A549 (cell line): ENCODE measurements around the gene RNF43. TPM values are rescaled to one million over a fixed set of nuclear protein-coding genes. Genes with fewer than 3 reads are reported as not detected.

Source experiments
- ATAC-seq, 2 experiments: fragments of 200-7000 bp in 1 of 2; fragments of >200 bp in 1 of 2; cut with Nextera tagmentation in 1 of 2; cut with Tn5 transposase in 1 of 2; 3 replicates each; pipeline versions ENCODE4 v1.8.0 to v1.9.1; 2018 to 2020; ENCODE audit warnings: mild to moderate bottlenecking in 1 of 2, moderate library complexity in 1 of 2
- CTCF ChIA-PET: fragments of 300-600 bp; sonication (Branson Sonifier 250); formaldehyde crosslinking; extraction: SDS; loops from one replicate; lab custom pipeline; 2021; ENCODE audit warnings: antibody characterized with exemption, inconsistent platforms; lab: Yijun Ruan, JAX
- POLR2A ChIA-PET: fragments of 350-600 bp; formaldehyde crosslinking; extraction: SDS; loops from one replicate; lab custom pipeline; 2021; ENCODE audit warnings: antibody characterized with exemption, inconsistent platforms; lab: Yijun Ruan, JAX
- DNase-seq, 2 experiments: peaks; one replicate each; pipeline versions ENCODE4 v3.0.0 to v3.0.0-alpha.2; 2011 to 2016; ENCODE audit warnings: low read depth in 1 of 2, low spot score in 1 of 2
- FAIRE-seq: peaks from 2 replicates; lab custom pipeline; 2011; peaks lifted over from hg19 to GRCh38; lab: Jason Lieb, UNC
- H3K27ac ChIP-seq, 2 experiments: fragments of >200 bp; sonication (Bioruptor Twin); formaldehyde crosslinking; 3 replicates each; pipeline ENCODE4 v1.5.1; 2016 to 2017
- H3K4me1 ChIP-seq: fragments of >200 bp; sonication (Bioruptor Twin); formaldehyde crosslinking; 3 replicates; pipeline ENCODE4 v1.6.1; 2016
- H3K4me2 ChIP-seq: fragments of >200 bp; sonication (Bioruptor Twin); formaldehyde crosslinking; 3 replicates; pipeline ENCODE4 v1.6.1; 2016
- H3K4me3 ChIP-seq: fragments of >200 bp; sonication (Bioruptor Twin); formaldehyde crosslinking; 3 replicates; pipeline ENCODE4 v1.5.1; 2016
- H3K9me3 ChIP-seq: fragments of >200 bp; sonication (Bioruptor Twin); formaldehyde crosslinking; 3 replicates; pipeline ENCODE4 v1.6.1; 2016
- ATOH8 ChIP-seq: fragments of 250-450 bp; sonication (Bioruptor Pico); IDR thresholded peaks from 2 replicates; pipeline ENCODE4 v1.5.0; 2020; ENCODE audit warnings: low read depth, mild to moderate bottlenecking, moderate library complexity
- CEBPB ChIP-seq, 2 experiments: fragments of >200 bp in 1 of 2; sonication (Bioruptor Twin) in 1 of 2; formaldehyde crosslinking in 1 of 2; IDR thresholded peaks; 2 replicates each; pipeline ENCODE4 v1.6.1; 2012 to 2016
- CHD2 ChIP-seq: fragments of 150-350 bp; IDR thresholded peaks from 2 replicates; pipeline ENCODE4 v1.6.1; 2014; ENCODE audit warnings: low read length; ENCODE audit not compliant: partially characterized antibody
- EHF ChIP-seq: fragments of 250-450 bp; sonication (Bioruptor Pico); IDR thresholded peaks from 2 replicates; pipeline ENCODE4 v1.5.0; 2020; ENCODE audit warnings: mild to moderate bottlenecking
- EP300 ChIP-seq, 2 experiments: fragments of >200 bp; sonication (Bioruptor Twin); formaldehyde crosslinking; IDR thresholded peaks; 2 replicates in 1 of 2; 3 replicates in 1 of 2; pipeline ENCODE4 v1.6.1; 2016 to 2017
- FOSL2 ChIP-seq, 2 experiments: fragments of 450-650 bp in 1 of 2; fragments of >200 bp in 1 of 2; sonication (Bioruptor Twin) in 1 of 2; formaldehyde crosslinking; IDR thresholded peaks; 2 replicates each; pipeline versions ENCODE4 v1.5.0 to v1.6.1; 2016 to 2020; ENCODE audit warnings: mild to moderate bottlenecking in 1 of 2, moderate library complexity in 1 of 2
- HES2 ChIP-seq: fragments of >200 bp; sonication (Bioruptor Twin); formaldehyde crosslinking; IDR thresholded peaks from 2 replicates; pipeline ENCODE4 v1.6.1; 2016
- HEYL ChIP-seq: fragments of 250-450 bp; sonication (Bioruptor Pico); IDR thresholded peaks from 2 replicates; pipeline ENCODE4 v1.8.0; 2021; ENCODE audit warnings: mild to moderate bottlenecking, moderate library complexity
- JUNB ChIP-seq: fragments of >200 bp; sonication (Bioruptor Twin); formaldehyde crosslinking; IDR thresholded peaks from 2 replicates; pipeline ENCODE4 v1.6.1; 2016
- KDM1A ChIP-seq: fragments of 200-600 bp; sonication (generic); IDR thresholded peaks from 2 replicates; pipeline ENCODE4 v1.6.1; 2016; ENCODE audit warnings: low read depth, mild to moderate bottlenecking
- KDM5A ChIP-seq: fragments of 200-600 bp; sonication (generic); IDR thresholded peaks from 2 replicates; pipeline ENCODE4 v1.6.1; 2016; ENCODE audit warnings: antibody characterized with exemption, mild to moderate bottlenecking
- MAZ ChIP-seq: fragments of 150-350 bp; IDR thresholded peaks from 2 replicates; pipeline ENCODE4 v1.6.1; 2014; ENCODE audit warnings: antibody characterized with exemption, low read depth, low read length, borderline replicate concordance
- MYC ChIP-seq: IDR thresholded peaks from 2 replicates; pipeline ENCODE4 v1.6.1; 2012; ENCODE audit warnings: mild to moderate bottlenecking, inconsistent platforms, low read length, improper control_type of control experiment, borderline replicate concordance
- NFE2L2 ChIP-seq: fragments of 150-350 bp; conservative IDR thresholded peaks from 2 replicates; pipeline ENCODE4 v1.6.1; 2014; ENCODE audit warnings: low read length
- NPAS2 ChIP-seq: fragments of 250-450 bp; sonication (Bioruptor Pico); IDR thresholded peaks from 2 replicates; pipeline ENCODE4 v1.8.0; 2022; ENCODE audit warnings: mild to moderate bottlenecking, moderate library complexity, borderline replicate concordance
- NR3C1 ChIP-seq: fragments of >200 bp; sonication (Bioruptor Twin); formaldehyde crosslinking; IDR thresholded peaks from 3 replicates; pipeline ENCODE4 v1.6.1; 2017
- PHF8 ChIP-seq: fragments of 200-600 bp; sonication (generic); IDR thresholded peaks from 2 replicates; pipeline ENCODE4 v1.6.1; 2016; ENCODE audit warnings: low read depth, mild to moderate bottlenecking, antibody characterized with exemption, moderate library complexity, borderline replicate concordance
- RCOR1 ChIP-seq: fragments of 150-350 bp; IDR thresholded peaks from 2 replicates; pipeline ENCODE4 v1.6.1; 2014; ENCODE audit warnings: antibody characterized with exemption, low read length, low read depth
- RFX5 ChIP-seq: fragments of 450-650 bp; IDR thresholded peaks from 2 replicates; pipeline ENCODE4 v1.7.1; 2014; ENCODE audit warnings: antibody characterized with exemption, mild to moderate bottlenecking, moderate library complexity
- SREBF2 ChIP-seq: fragments of 450-650 bp; IDR thresholded peaks from 2 replicates; pipeline ENCODE4 v1.6.1; 2014; ENCODE audit warnings: mild to moderate bottlenecking, moderate library complexity
- TFCP2L1 ChIP-seq: fragments of 250-450 bp; sonication (Bioruptor Pico); IDR thresholded peaks from 2 replicates; pipeline ENCODE4 v1.5.0; 2021; ENCODE audit warnings: mild to moderate bottlenecking
- ZC3H11A ChIP-seq: fragments of 450-650 bp; IDR thresholded peaks from 2 replicates; pipeline ENCODE4 v1.6.1; 2014; ENCODE audit warnings: antibody characterized with exemption, mild to moderate bottlenecking
- ZFP36 ChIP-seq: fragments of 450-650 bp; IDR thresholded peaks from 2 replicates; pipeline ENCODE4 v1.6.1; 2014; ENCODE audit warnings: borderline replicate concordance; ENCODE audit not compliant: partially characterized antibody
- ZNF302 ChIP-seq: fragments of 250-450 bp; sonication (Bioruptor Pico); IDR thresholded peaks from 2 replicates; pipeline ENCODE4 v1.9.0; 2021; ENCODE audit warnings: inconsistent platforms, mild to moderate bottlenecking, moderate library complexity
- WGBS: methylation state at CpG from one replicate; pipeline ENCODE4 v1.1.6; 2017; ENCODE audit errors: missing lambda C conversion rate; 5-methylcytosine and 5-hydroxymethylcytosine counted together
- polyA plus RNA-seq, 4 experiments: library from polyadenylated mRNA; depleted of rRNA in 3 of 4; stranded (reverse); fragments of >200 nt; fragmentation: RNase III in 1 of 4; extraction: RNeasy Plus Mini Kit Qiagen cat#74134 plus additional on column Dnase treatment in 1 of 4; gene quantifications; 2 replicates in 3 of 4; 3 replicates in 1 of 4; pipeline ENCODE4 v1.2.3, GENCODE V29; 2011 to 2017
- TF ChIP-seq, protein P1 (sequence below): IDR thresholded peaks from 2 replicates; pipeline ENCODE4 v1.6.1; 2012

RNF43 gene
- polyA plus RNA-seq, 2 of the 4 experiments (the other 2 are of a cell fraction), result 2.5 to 6.6 TPM

GRCh38 chr17:58379511-58379824, 37.9 kb downstream of the RNF43 start:
- Histone ChIP-seq H3K27ac (peak overlapping the region in 1 of 2 experiments; percentile 49; a peak in 3 of 6 replicates), H3K4me2 (no peak overlapping the region), H3K9me3 (no peaks in the 10 kb centered on the region), H3K4me3 (no peak overlapping the region), H3K4me1 (peaks cover 74% of the 10 kb centered on the region)
- FAIRE-seq (no peak), DNase-seq (no peak)
- ChIA-PET CTCF (interaction anchor here (0.8 to 6.3 kb wide), 9 partner anchors 10 to 356 kb away, joined by 3 to 31 read pairs (median 4); partner anchors contain the start of gene RNF43), POLR2A (interaction anchor here (1.8 kb wide), 1 partner anchor 28 kb away, joined by 6 read pairs; the partner anchor contains the start of gene SUPT4H1)
- TF ChIP-seq KDM5A (no peak), MAZ (no peak), JUNB (no peak), KDM1A (no peak), CHD2 (no peak), CEBPB (IDR thresholded peaks at IDR 0.05) (no peak), ZC3H11A (no peak), NR3C1 (no peak), HEYL (CRISPR knock-in tag) (no peak), EP300 (IDR thresholded peaks at IDR 0.05) (no peak), PHF8 (no peak), ZFP36 (no peak)
- TF ChIP-seq, protein P1, sequence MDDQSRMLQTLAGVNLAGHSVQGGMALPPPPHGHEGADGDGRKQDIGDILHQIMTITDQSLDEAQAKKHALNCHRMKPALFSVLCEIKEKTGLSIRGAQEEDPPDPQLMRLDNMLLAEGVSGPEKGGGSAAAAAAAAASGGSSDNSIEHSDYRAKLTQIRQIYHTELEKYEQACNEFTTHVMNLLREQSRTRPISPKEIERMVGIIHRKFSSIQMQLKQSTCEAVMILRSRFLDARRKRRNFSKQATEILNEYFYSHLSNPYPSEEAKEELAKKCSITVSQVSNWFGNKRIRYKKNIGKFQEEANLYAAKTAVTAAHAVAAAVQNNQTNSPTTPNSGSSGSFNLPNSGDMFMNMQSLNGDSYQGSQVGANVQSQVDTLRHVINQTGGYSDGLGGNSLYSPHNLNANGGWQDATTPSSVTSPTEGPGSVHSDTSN, result no peak
- TF ChIP-seq, all 56 proteins: peak for 0
- WGBS, result 65% methylated on average over 3 of the region's 3 CpGs
- no peak for ATAC-seq

GRCh38 chr17:58378733-58379510, 38.4 kb downstream of the RNF43 start:
- WGBS, result 80% methylated on average over 8 of the region's 8 CpGs
- Histone ChIP-seq H3K4me1 (peaks cover 68% of the 10 kb centered on the region), H3K9me3 (no peaks in the 10 kb centered on the region), H3K27ac (peak overlapping the region in 1 of 2 experiments; percentile 49; a peak in 3 of 6 replicates), H3K4me2 (no peak overlapping the region), H3K4me3 (no peak overlapping the region)
- DNase-seq, result no peak
- FAIRE-seq, result no peak
- ATAC-seq, result no peak
- TF ChIP-seq NPAS2 (CRISPR knock-in tag), result no peak
- TF ChIP-seq MYC, result no peak
- TF ChIP-seq RCOR1, result no peak
- TF ChIP-seq EHF, result no peak
- no peak for TF ChIP-seq TFCP2L1 (CRISPR knock-in tag)
- no peak for TF ChIP-seq ATOH8
- TF ChIP-seq HES2, result no peak
- TF ChIP-seq FOSL2 (IDR thresholded peaks at IDR 0.05), result no peak
- TF ChIP-seq FOSL2 (CRISPR knock-in tag; IDR thresholded peaks at IDR 0.05), result no peak
- no peak for TF ChIP-seq SREBF2
- no peak for TF ChIP-seq KDM1A
- no peak for TF ChIP-seq ZNF302 (CRISPR knock-in tag)
- no peak for TF ChIP-seq RFX5
- TF ChIP-seq NFE2L2, result no peak
- CTCF ChIA-PET, result interaction anchor here (0.8 to 6.3 kb wide), 11 partner anchors 10 to 356 kb away, joined by 3 to 31 read pairs (median 4); partner anchors contain the start of gene RNF43
- POLR2A ChIA-PET, result interaction anchor here (1.8 kb wide), 1 partner anchor 27 kb away, joined by 6 read pairs; the partner anchor contains the start of gene SUPT4H1
